Hematopoietic multipotent progenitor cell treated with erythropoietin and hydrocortisone succinate and interleukin-3 and kit ligand, for 15 days (in vitro differentiated cells): ENCODE results near the gene ATXN7.

Experiments
- DNase-seq: peaks from one replicate; pipeline ENCODE4 v3.0.0-alpha.2; 2015; ENCODE audit warnings: low spot score

Gene ATXN7

GRCh38 chr3:63988943-63989342 lies 125.3 kb downstream of the ATXN7 start:
- no peak for DNase-seq

- no peak for DNase-seq
These were observed 126.5 kb downstream of the ATXN7 start for GRCh38 chr3:63990204-63990603.

- no peak for DNase-seq
These were observed 127.1 kb downstream of the ATXN7 start for GRCh38 chr3:63990733-63991132.

GRCh38 chr3:63991666-63992065 lies 128.0 kb downstream of the ATXN7 start:
- DNase-seq = no peak

GRCh38 chr3:63992516-63993209 lies 129.0 kb downstream of the ATXN7 start:
- no peak for DNase-seq

GRCh38 chr3:63993653-63994079 lies 130.0 kb downstream of the ATXN7 start:
- peak; percentile 79 for DNase-seq

GRCh38 chr3:63995086-63995485 lies 131.4 kb downstream of the ATXN7 start:
- no peak for DNase-seq

GRCh38 chr3:63998852-63999754 lies 135.4 kb downstream of the ATXN7 start:
- DNase-seq = no peak

GRCh38 chr3:64000453-64001055 lies 136.9 kb downstream of the ATXN7 start:
- DNase-seq = no peak

GRCh38 chr3:64002233-64002632 lies 138.6 kb downstream of the ATXN7 start:
- DNase-seq = no peak

- DNase-seq = no peak
These were observed 139.9 kb downstream of the ATXN7 start for GRCh38 chr3:64003589-64003988.

- no peak for DNase-seq
These were observed 144.3 kb downstream of the ATXN7 start for GRCh38 chr3:64008017-64008416.

- DNase-seq = no peak
These were observed 145.1 kb downstream of the ATXN7 start for GRCh38 chr3:64008487-64009351.

- DNase-seq = no peak
These were observed 145.9 kb downstream of the ATXN7 start for GRCh38 chr3:64009528-64009927.

- DNase-seq = no peak
These were observed 146.5 kb downstream of the ATXN7 start for GRCh38 chr3:64010199-64010598.

- peak; percentile 69 for DNase-seq
These were observed 148.0 kb downstream of the ATXN7 start for GRCh38 chr3:64011685-64012084.

GRCh38 chr3:64016941-64017620 lies 153.4 kb downstream of the ATXN7 start:
- DNase-seq = no peak

GRCh38 chr3:64019271-64019670 lies 155.6 kb downstream of the ATXN7 start:
- no peak for DNase-seq

GRCh38 chr3:64019879-64020278 lies 156.2 kb downstream of the ATXN7 start:
- no peak for DNase-seq

- DNase-seq = no peak
These were observed 158.3 kb downstream of the ATXN7 start for GRCh38 chr3:64021922-64022321.

- DNase-seq = no peak
These were observed 159.0 kb downstream of the ATXN7 start for GRCh38 chr3:64022451-64023186.
